GM23338 (cell line): ENCODE data around the gene ORC2. TPM values are rescaled to one million over a fixed set of nuclear protein-coding genes. Genes with fewer than 3 reads are reported as not detected.

Experiments
- ATAC-seq: fragments of 200-7000 bp; cut with Tn5 transposase; 3 replicates; pipeline ENCODE4 v1.9.1; 2020
- DNase-seq: peaks from one replicate; pipeline ENCODE4 v3.0.0-alpha.2; 2015; ENCODE audit warnings: low spot score
- H2AFZ ChIP-seq: fragments of 200-600 bp; sonication (generic); 2 replicates; pipeline ENCODE4 v1.8.0; 2016; ENCODE audit warnings: antibody characterized with exemption, mild to moderate bottlenecking, moderate library complexity
- H3F3A ChIP-seq: fragments of 200-600 bp; sonication (generic); replicated peaks from 2 replicates; pipeline ENCODE4 v1.8.0; 2017; ENCODE audit warnings: antibody characterized with exemption, mixed run types, low read depth
- H3K27ac ChIP-seq: fragments of 200-600 bp; sonication (generic); 2 replicates; pipeline ENCODE4 v1.6.1; 2016; ENCODE audit warnings: low read depth
- H3K27me3 ChIP-seq: fragments of 200-600 bp; sonication (generic); 2 replicates; pipeline ENCODE4 v1.8.0; 2016; ENCODE audit warnings: mild to moderate bottlenecking, mixed run types, moderate library complexity; ENCODE audit not compliant: insufficient read depth
- H3K36me3 ChIP-seq: fragments of 200-600 bp; sonication (generic); 2 replicates; pipeline ENCODE4 v1.8.0; 2016; ENCODE audit warnings: mild to moderate bottlenecking; ENCODE audit not compliant: insufficient read depth
- H3K4me1 ChIP-seq: fragments of 200-600 bp; sonication (generic); 2 replicates; pipeline ENCODE4 v1.8.0; 2016; ENCODE audit warnings: mild to moderate bottlenecking, moderate library complexity; ENCODE audit not compliant: insufficient read depth
- H3K4me2 ChIP-seq: fragments of 200-600 bp; sonication (generic); 2 replicates; pipeline ENCODE4 v1.7.1; 2017; ENCODE audit warnings: mixed run types
- H3K4me3 ChIP-seq: fragments of 200-600 bp; sonication (generic); 2 replicates; pipeline ENCODE4 v1.6.1; 2016; ENCODE audit warnings: mixed run types
- H3K79me2 ChIP-seq: fragments of 200-600 bp; sonication (generic); replicated peaks from 2 replicates; pipeline ENCODE4 v1.8.0; 2017; ENCODE audit warnings: mild to moderate bottlenecking; ENCODE audit not compliant: insufficient read depth
- H3K9me2 ChIP-seq: fragments of 200-600 bp; sonication (generic); 2 replicates; pipeline ENCODE4 v1.8.0; 2017; ENCODE audit not compliant: insufficient read depth
- H4K20me1 ChIP-seq: fragments of 200-600 bp; sonication (generic); replicated peaks from 2 replicates; pipeline ENCODE4 v1.8.0; 2017; ENCODE audit warnings: mild to moderate bottlenecking; ENCODE audit not compliant: insufficient read depth
- H3K27ac Mint-ChIP-seq: 2 replicates; pipeline ENCODE4 v1.8.0; 2020; ENCODE audit warnings: inconsistent platforms, mild to moderate bottlenecking, moderate library complexity, mixed read lengths
- H3K27me3 Mint-ChIP-seq: 3 replicates; pipeline ENCODE4 v1.8.0; 2022; ENCODE audit warnings: low read depth, mild to moderate bottlenecking, moderate library complexity, mixed read lengths, inconsistent platforms; ENCODE audit not compliant: insufficient read depth, poor library complexity
- H3K36me3 Mint-ChIP-seq: 3 replicates; pipeline ENCODE4 v1.8.0; 2021; ENCODE audit warnings: low read depth, mild to moderate bottlenecking, inconsistent platforms, moderate library complexity, mixed read lengths
- H3K4me1 Mint-ChIP-seq: 3 replicates; pipeline ENCODE4 v1.8.0; 2020; ENCODE audit warnings: mild to moderate bottlenecking, inconsistent platforms, mixed read lengths
- H3K4me3 Mint-ChIP-seq: 3 replicates; pipeline ENCODE4 v1.8.0; 2021; ENCODE audit warnings: moderate library complexity, mild to moderate bottlenecking, inconsistent platforms, mixed read lengths
- H3K9me3 Mint-ChIP-seq: 3 replicates; pipeline ENCODE4 v1.8.0; 2020; ENCODE audit warnings: moderate library complexity, mild to moderate bottlenecking, inconsistent platforms, mixed read lengths
- EZH2 ChIP-seq: fragments of 200-600 bp; sonication (generic); IDR thresholded peaks from one replicate; pipeline ENCODE4 v1.8.0; 2017; ENCODE audit warnings: antibody characterized with exemption, mild to moderate bottlenecking, low read depth; ENCODE audit not compliant: unreplicated experiment
- JUNB ChIP-seq: IDR thresholded peaks from one replicate; pipeline ENCODE4 v1.6.1; 2016; ENCODE audit warnings: antibody characterized with exemption; ENCODE audit not compliant: unreplicated experiment
- NANOG ChIP-seq: IDR thresholded peaks from 2 replicates; pipeline ENCODE4 v1.6.1; 2016; ENCODE audit warnings: antibody characterized with exemption, borderline replicate concordance
- STAT1 ChIP-seq: IDR thresholded peaks from one replicate; pipeline ENCODE4 v1.6.1; 2016; ENCODE audit warnings: antibody characterized with exemption; ENCODE audit not compliant: unreplicated experiment
- ZNF114 ChIP-seq: fragments of 250-450 bp; sonication (Bioruptor Pico); IDR thresholded peaks from 2 replicates; pipeline ENCODE4 v1.5.0; 2020; ENCODE audit warnings: mild to moderate bottlenecking, moderate library complexity
- ZNF331 ChIP-seq: fragments of 250-450 bp; sonication (Bioruptor Pico); IDR thresholded peaks from 2 replicates; pipeline ENCODE4 v1.5.0; 2020; ENCODE audit warnings: low read depth, mild to moderate bottlenecking, moderate library complexity
- polyA plus RNA-seq: library from polyadenylated mRNA; unstranded; fragments of >200 nt; fragmentation: Nextera tagmentation; extraction: Ambion mirVana; gene quantifications from 2 replicates; pipeline ENCODE4 v1.2.1, GENCODE V29; 2016
- total RNA-seq: library from RNA; depleted of rRNA; stranded (reverse); fragments of >200 nt; shearing (Covaris generic); gene quantifications from 2 replicates; pipeline ENCODE4 v1.2.3, GENCODE V29; 2014
- TF ChIP-seq, protein P1 (sequence below): fragments of 250-450 bp; sonication (Bioruptor Pico); IDR thresholded peaks from 2 replicates; pipeline ENCODE4 v1.5.0; 2020; ENCODE audit warnings: mild to moderate bottlenecking, moderate library complexity
- TF ChIP-seq, protein P2 (sequence below): IDR thresholded peaks from one replicate; pipeline ENCODE4 v1.6.1; 2018; ENCODE audit warnings: antibody characterized with exemption; ENCODE audit not compliant: unreplicated experiment

Gene ORC2
- total and polyA plus RNA-seq, 2 experiments from 2014 or later, result 26.1 to 42.0 TPM

DNA sequence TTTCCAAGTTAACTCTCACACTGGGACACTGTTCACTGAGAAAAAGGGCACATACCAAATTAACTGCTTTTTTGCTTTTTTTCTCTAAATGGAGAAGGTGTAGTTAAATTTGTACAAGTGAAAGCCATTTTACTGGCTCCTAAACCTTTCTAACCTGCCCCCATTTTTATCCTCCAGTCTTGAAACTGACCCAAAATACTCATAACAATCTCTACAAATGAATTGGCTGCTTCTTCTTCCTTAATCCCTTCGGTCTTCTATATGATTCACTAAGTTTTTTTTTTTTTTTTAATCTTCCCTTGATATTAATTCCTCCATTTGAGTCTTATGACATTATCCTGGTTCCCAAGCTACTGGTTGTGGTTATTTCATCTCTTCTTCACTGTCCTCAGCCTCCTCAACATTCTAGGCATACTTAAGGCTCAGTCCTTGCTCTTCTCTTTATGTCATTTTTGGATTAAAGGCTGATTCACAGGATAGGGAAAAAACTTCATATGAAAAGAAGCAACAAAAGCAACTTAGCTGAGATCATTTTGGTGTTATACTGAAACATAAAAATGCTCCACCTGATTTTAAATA is 19.8 kb downstream of the ORC2 start:
- H3K27ac ChIP-seq, result no peak overlapping the region
- no peaks in the 10 kb centered on the region for H3K79me2 ChIP-seq
- no peak overlapping the region for H3K4me2 ChIP-seq
- Mint-ChIP-seq H3K4me3 (no peak overlapping the region), H3K27me3 (no peaks in the 10 kb centered on the region), H3K4me1 (no peaks in the 10 kb centered on the region), H3K9me3 (no peaks in the 10 kb centered on the region), H3K36me3 (peaks cover 56% of the 10 kb centered on the region), H3K27ac (no peak overlapping the region)
- H2AFZ ChIP-seq, result no peak overlapping the region
- H3K36me3 ChIP-seq, result peaks cover 58% of the 10 kb centered on the region
- no peaks in the 10 kb centered on the region for H3F3A ChIP-seq
- no peak for ATAC-seq
- peaks cover 6% of the 10 kb centered on the region; the same call in 1 of the 2 replicates for H4K20me1 ChIP-seq
- TF ChIP-seq, protein P1, sequence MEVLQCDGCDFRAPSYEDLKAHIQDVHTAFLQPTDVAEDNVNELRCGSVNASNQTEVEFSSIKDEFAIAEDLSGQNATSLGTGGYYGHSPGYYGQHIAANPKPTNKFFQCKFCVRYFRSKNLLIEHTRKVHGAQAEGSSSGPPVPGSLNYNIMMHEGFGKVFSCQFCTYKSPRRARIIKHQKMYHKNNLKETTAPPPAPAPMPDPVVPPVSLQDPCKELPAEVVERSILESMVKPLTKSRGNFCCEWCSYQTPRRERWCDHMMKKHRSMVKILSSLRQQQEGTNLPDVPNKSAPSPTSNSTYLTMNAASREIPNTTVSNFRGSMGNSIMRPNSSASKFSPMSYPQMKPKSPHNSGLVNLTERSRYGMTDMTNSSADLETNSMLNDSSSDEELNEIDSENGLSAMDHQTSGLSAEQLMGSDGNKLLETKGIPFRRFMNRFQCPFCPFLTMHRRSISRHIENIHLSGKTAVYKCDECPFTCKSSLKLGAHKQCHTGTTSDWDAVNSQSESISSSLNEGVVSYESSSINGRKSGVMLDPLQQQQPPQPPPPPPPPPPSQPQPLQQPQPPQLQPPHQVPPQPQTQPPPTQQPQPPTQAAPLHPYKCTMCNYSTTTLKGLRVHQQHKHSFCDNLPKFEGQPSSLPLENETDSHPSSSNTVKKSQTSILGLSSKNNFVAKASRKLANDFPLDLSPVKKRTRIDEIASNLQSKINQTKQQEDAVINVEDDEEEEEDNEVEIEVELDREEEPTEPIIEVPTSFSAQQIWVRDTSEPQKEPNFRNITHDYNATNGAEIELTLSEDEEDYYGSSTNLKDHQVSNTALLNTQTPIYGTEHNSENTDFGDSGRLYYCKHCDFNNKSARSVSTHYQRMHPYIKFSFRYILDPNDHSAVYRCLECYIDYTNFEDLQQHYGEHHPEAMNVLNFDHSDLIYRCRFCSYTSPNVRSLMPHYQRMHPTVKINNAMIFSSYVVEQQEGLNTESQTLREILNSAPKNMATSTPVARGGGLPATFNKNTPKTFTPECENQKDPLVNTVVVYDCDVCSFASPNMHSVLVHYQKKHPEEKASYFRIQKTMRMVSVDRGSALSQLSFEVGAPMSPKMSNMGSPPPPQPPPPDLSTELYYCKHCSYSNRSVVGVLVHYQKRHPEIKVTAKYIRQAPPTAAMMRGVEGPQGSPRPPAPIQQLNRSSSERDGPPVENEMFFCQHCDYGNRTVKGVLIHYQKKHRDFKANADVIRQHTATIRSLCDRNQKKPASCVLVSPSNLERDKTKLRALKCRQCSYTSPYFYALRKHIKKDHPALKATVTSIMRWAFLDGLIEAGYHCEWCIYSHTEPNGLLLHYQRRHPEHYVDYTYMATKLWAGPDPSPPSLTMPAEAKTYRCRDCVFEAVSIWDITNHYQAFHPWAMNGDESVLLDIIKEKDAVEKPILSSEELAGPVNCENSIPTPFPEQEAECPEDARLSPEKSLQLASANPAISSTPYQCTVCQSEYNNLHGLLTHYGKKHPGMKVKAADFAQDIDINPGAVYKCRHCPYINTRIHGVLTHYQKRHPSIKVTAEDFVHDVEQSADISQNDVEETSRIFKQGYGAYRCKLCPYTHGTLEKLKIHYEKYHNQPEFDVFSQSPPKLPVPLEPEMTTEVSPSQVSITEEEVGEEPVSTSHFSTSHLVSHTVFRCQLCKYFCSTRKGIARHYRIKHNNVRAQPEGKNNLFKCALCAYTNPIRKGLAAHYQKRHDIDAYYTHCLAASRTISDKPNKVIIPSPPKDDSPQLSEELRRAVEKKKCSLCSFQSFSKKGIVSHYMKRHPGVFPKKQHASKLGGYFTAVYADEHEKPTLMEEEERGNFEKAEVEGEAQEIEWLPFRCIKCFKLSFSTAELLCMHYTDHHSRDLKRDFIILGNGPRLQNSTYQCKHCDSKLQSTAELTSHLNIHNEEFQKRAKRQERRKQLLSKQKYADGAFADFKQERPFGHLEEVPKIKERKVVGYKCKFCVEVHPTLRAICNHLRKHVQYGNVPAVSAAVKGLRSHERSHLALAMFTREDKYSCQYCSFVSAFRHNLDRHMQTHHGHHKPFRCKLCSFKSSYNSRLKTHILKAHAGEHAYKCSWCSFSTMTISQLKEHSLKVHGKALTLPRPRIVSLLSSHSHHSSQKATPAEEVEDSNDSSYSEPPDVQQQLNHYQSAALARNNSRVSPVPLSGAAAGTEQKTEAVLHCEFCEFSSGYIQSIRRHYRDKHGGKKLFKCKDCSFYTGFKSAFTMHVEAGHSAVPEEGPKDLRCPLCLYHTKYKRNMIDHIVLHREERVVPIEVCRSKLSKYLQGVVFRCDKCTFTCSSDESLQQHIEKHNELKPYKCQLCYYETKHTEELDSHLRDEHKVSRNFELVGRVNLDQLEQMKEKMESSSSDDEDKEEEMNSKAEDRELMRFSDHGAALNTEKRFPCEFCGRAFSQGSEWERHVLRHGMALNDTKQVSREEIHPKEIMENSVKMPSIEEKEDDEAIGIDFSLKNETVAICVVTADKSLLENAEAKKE (CRISPR knock-in tag), result no peak
- TF ChIP-seq ZNF114 (CRISPR knock-in tag) (no peak), NANOG (no peak), STAT1 (no peak), JUNB (no peak), ZNF331 (no peak), EZH2 (no peak)
- TF ChIP-seq, protein P2, sequence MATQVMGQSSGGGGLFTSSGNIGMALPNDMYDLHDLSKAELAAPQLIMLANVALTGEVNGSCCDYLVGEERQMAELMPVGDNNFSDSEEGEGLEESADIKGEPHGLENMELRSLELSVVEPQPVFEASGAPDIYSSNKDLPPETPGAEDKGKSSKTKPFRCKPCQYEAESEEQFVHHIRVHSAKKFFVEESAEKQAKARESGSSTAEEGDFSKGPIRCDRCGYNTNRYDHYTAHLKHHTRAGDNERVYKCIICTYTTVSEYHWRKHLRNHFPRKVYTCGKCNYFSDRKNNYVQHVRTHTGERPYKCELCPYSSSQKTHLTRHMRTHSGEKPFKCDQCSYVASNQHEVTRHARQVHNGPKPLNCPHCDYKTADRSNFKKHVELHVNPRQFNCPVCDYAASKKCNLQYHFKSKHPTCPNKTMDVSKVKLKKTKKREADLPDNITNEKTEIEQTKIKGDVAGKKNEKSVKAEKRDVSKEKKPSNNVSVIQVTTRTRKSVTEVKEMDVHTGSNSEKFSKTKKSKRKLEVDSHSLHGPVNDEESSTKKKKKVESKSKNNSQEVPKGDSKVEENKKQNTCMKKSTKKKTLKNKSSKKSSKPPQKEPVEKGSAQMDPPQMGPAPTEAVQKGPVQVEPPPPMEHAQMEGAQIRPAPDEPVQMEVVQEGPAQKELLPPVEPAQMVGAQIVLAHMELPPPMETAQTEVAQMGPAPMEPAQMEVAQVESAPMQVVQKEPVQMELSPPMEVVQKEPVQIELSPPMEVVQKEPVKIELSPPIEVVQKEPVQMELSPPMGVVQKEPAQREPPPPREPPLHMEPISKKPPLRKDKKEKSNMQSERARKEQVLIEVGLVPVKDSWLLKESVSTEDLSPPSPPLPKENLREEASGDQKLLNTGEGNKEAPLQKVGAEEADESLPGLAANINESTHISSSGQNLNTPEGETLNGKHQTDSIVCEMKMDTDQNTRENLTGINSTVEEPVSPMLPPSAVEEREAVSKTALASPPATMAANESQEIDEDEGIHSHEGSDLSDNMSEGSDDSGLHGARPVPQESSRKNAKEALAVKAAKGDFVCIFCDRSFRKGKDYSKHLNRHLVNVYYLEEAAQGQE, result no peak
- H3K9me2 ChIP-seq, result no peaks in the 10 kb centered on the region
- H3K27me3 ChIP-seq, result no peaks in the 10 kb centered on the region
- no peak overlapping the region for H3K4me3 ChIP-seq
- DNase-seq, result no peak
- no peaks in the 10 kb centered on the region for H3K4me1 ChIP-seq
